Activated T-cell treated with anti-CD3 and anti-CD28 coated beads, Interleukin-2, amount 50 U/mL, for 4 hours (primary cell): Measurements from ENCODE around the gene EPHA2. TPM values are rescaled to one million over a fixed set of nuclear protein-coding genes. Genes with fewer than 3 reads are reported as not detected.
"Not testable (repeated sequence)": the region's sequence is repeated elsewhere in the genome, so short reads cannot be mapped to it uniquely, and the experiment has no call there.

Experiments used
- ATAC-seq, 2 donors: fragments of 200-7000 bp; cut with Tn5 transposase; one replicate each; pipeline ENCODE4 v1.10.0; 2021
- DNase-seq: peaks from one replicate; pipeline ENCODE4 v3.0.0-alpha.2; 2020
- H3K27me3 Mint-ChIP-seq: one replicate; pipeline ENCODE4 v1.8.0; 2021; ENCODE audit warnings: low read depth, mixed read lengths
- H3K36me3 Mint-ChIP-seq: one replicate; pipeline ENCODE4 v1.8.0; 2022; ENCODE audit warnings: mixed read lengths; ENCODE audit not compliant: insufficient read depth
- H3K4me1 Mint-ChIP-seq: one replicate; pipeline ENCODE4 v1.8.0; 2021; ENCODE audit warnings: low read depth, mixed read lengths
- H3K4me3 Mint-ChIP-seq: one replicate; pipeline ENCODE4 v1.8.0; 2021; ENCODE audit warnings: mild to moderate bottlenecking, moderate library complexity, mixed read lengths
- H3K9me3 Mint-ChIP-seq: one replicate; pipeline ENCODE4 v1.8.0; 2021; ENCODE audit warnings: mixed read lengths
- total RNA-seq, 3 donors: library from RNA; stranded (reverse); gene quantifications; one replicate each; pipeline ENCODE4 v1.2.1, GENCODE V29; 2021

The EPHA2 gene
- total RNA-seq, 3 donors from 2014 or later = 0.29 to 0.35 (median 0.33) TPM

- Mint-ChIP-seq H3K4me1 (no peaks in the 10 kb centered on the region), H3K9me3 (no peaks in the 10 kb centered on the region), H3K36me3 (no peaks in the 10 kb centered on the region), H3K27me3 (no peaks in the 10 kb centered on the region), H3K4me3 (no peak overlapping the region)
- ATAC-seq (no peak), DNase-seq (no peak)
Measured at GRCh38 chr1:16176653-16177052, 20.8 kb upstream of the EPHA2 start.

- Mint-ChIP-seq H3K4me1 (no peaks in the 10 kb centered on the region), H3K9me3 (no peaks in the 10 kb centered on the region), H3K27me3 (no peaks in the 10 kb centered on the region), H3K4me3 (no peak overlapping the region), H3K36me3 (no peaks in the 10 kb centered on the region)
- ATAC-seq = no peak
- no peak for DNase-seq
Measured at GRCh38 chr1:16175610-16176553, 20.0 kb upstream of the EPHA2 start.

GRCh38 chr1:16174886-16175598 lies 19.2 kb upstream of the EPHA2 start:
- H3K4me3 Mint-ChIP-seq = no peak overlapping the region
- ATAC-seq (no peak), DNase-seq (no peak)
- no peaks in the 10 kb centered on the region for H3K9me3 Mint-ChIP-seq
- H3K27me3 Mint-ChIP-seq = no peaks in the 10 kb centered on the region
- no peaks in the 10 kb centered on the region for H3K36me3 Mint-ChIP-seq
- no peaks in the 10 kb centered on the region for H3K4me1 Mint-ChIP-seq

- H3K4me3 Mint-ChIP-seq = no peak overlapping the region
Measured at GRCh38 chr1:16174261-16174868, 18.5 kb upstream of the EPHA2 start.

GRCh38 chr1:16173447-16174260 lies 17.8 kb upstream of the EPHA2 start:
- Mint-ChIP-seq H3K4me1 (peaks cover 10% of the 10 kb centered on the region), H3K9me3 (no peaks in the 10 kb centered on the region), H3K36me3 (no peaks in the 10 kb centered on the region), H3K27me3 (no peaks in the 10 kb centered on the region), H3K4me3 (no peak overlapping the region)
- DNase-seq (no peak), ATAC-seq (no peak)

More at GRCh38 chr1:16174261-16174868, 18.5 kb upstream of the EPHA2 start:
- ATAC-seq = no peak
- H3K27me3 Mint-ChIP-seq = no peaks in the 10 kb centered on the region
- DNase-seq = no peak
- H3K36me3 Mint-ChIP-seq = no peaks in the 10 kb centered on the region
- H3K4me1 Mint-ChIP-seq = peaks cover 3% of the 10 kb centered on the region
- no peaks in the 10 kb centered on the region for H3K9me3 Mint-ChIP-seq

- no peaks in the 10 kb centered on the region for H3K36me3 Mint-ChIP-seq
- peaks cover 17% of the 10 kb centered on the region for H3K4me1 Mint-ChIP-seq
- no peak for DNase-seq
- no peak for ATAC-seq
- H3K27me3 Mint-ChIP-seq = no peaks in the 10 kb centered on the region
- no peaks in the 10 kb centered on the region for H3K9me3 Mint-ChIP-seq
- H3K4me3 Mint-ChIP-seq = no peak overlapping the region
Measured at GRCh38 chr1:16172964-16173446, 17.1 kb upstream of the EPHA2 start.

GRCh38 chr1:16172218-16172830 lies 16.5 kb upstream of the EPHA2 start:
- Mint-ChIP-seq H3K9me3 (no peaks in the 10 kb centered on the region), H3K27me3 (no peaks in the 10 kb centered on the region), H3K4me1 (peaks cover 17% of the 10 kb centered on the region), H3K36me3 (no peaks in the 10 kb centered on the region), H3K4me3 (no peak overlapping the region)
- ATAC-seq = no peak
- DNase-seq = no peak

GRCh38 chr1:16171314-16172151 lies 15.7 kb upstream of the EPHA2 start:
- Mint-ChIP-seq H3K4me1 (peaks cover 18% of the 10 kb centered on the region), H3K27me3 (no peaks in the 10 kb centered on the region), H3K4me3 (no peak overlapping the region), H3K36me3 (no peaks in the 10 kb centered on the region), H3K9me3 (no peaks in the 10 kb centered on the region)
- DNase-seq (no peak), ATAC-seq (no peak)

GRCh38 chr1:16170283-16170673 lies 14.4 kb upstream of the EPHA2 start:
- peaks cover 29% of the 10 kb centered on the region for H3K4me1 Mint-ChIP-seq
- no peak for ATAC-seq
- no peak overlapping the region for H3K4me3 Mint-ChIP-seq
- H3K36me3 Mint-ChIP-seq = no peaks in the 10 kb centered on the region
- no peaks in the 10 kb centered on the region for H3K27me3 Mint-ChIP-seq
- DNase-seq = no peak
- H3K9me3 Mint-ChIP-seq = no peaks in the 10 kb centered on the region

GRCh38 chr1:16168622-16169360 lies 12.9 kb upstream of the EPHA2 start:
- Mint-ChIP-seq H3K4me3 (peak overlapping the region; percentile 69), H3K27me3 (no peaks in the 10 kb centered on the region), H3K9me3 (no peaks in the 10 kb centered on the region), H3K4me1 (peaks cover 40% of the 10 kb centered on the region), H3K36me3 (no peaks in the 10 kb centered on the region)
- DNase-seq (no peak), ATAC-seq (peak; percentile 17 to 20)

GRCh38 chr1:16168144-16168495 lies 12.3 kb upstream of the EPHA2 start:
- Mint-ChIP-seq H3K4me3 (peak overlapping the region; percentile 69), H3K4me1 (peaks cover 44% of the 10 kb centered on the region)
- H3K36me3 Mint-ChIP-seq, DNase-seq, ATAC-seq, H3K27me3 Mint-ChIP-seq, H3K9me3 Mint-ChIP-seq: not testable (repeated sequence)

- ATAC-seq (peak; percentile 81 to 87), DNase-seq (peak; percentile 55)
- no peaks in the 10 kb centered on the region for H3K27me3 Mint-ChIP-seq
- no peaks in the 10 kb centered on the region for H3K9me3 Mint-ChIP-seq
- no peaks in the 10 kb centered on the region for H3K36me3 Mint-ChIP-seq
- peak overlapping the region; percentile 59 for H3K4me3 Mint-ChIP-seq
- peaks cover 50% of the 10 kb centered on the region for H3K4me1 Mint-ChIP-seq
Measured at GRCh38 chr1:16167331-16168143, 11.7 kb upstream of the EPHA2 start.
